ENCODE results near the gene IHH. TPM values are rescaled to one million over a fixed set of nuclear protein-coding genes. Genes with fewer than 3 reads are reported as not detected.

The IHH gene
- not detected in 2 replicates for total RNA-seq

- no peak for TF ChIP-seq CTCF (IDR thresholded peaks at IDR 0.05; ENCODE audit: insufficient read depth, low read length, severe bottlenecking)
- DNase-seq (ENCODE audit: low read depth) (no peak), FAIRE-seq (no peak)
- H3K36me3 ChIP-seq (ENCODE audit: control insufficient read depth, insufficient read depth, low read length): no peaks in the 10 kb centered on the region
- H3K4me3 ChIP-seq (ENCODE audit: low read depth, low read length): no peak within 1 kb of the TSS
- H3K27me3 ChIP-seq (ENCODE audit: control insufficient read depth, insufficient read depth, low read length): peaks cover 46% of the 10 kb centered on the region
Measured at GRCh38 chr2:219060821-219061791, at the start of gene IHH. TSS of gene IHH (minus strand) at chr2:219060921. CDS start at chr2:219060467, 454 bp downstream.

- Histone ChIP-seq H3K4me3 (ENCODE audit: low read depth, low read length) (no peak overlapping the region), H3K36me3 (ENCODE audit: control insufficient read depth, insufficient read depth, low read length) (no peaks in the 10 kb centered on the region), H3K27me3 (ENCODE audit: control insufficient read depth, insufficient read depth, low read length) (no peaks in the 10 kb centered on the region)
- TF ChIP-seq CTCF (IDR thresholded peaks at IDR 0.05; ENCODE audit: insufficient read depth, low read length, severe bottlenecking): no peak
- no peak for DNase-seq (ENCODE audit: low read depth)
- FAIRE-seq: no peak
Measured at GRCh38 chr2:219109471-219109870, 48.8 kb upstream of the IHH start.

- no peaks in the 10 kb centered on the region for H3K27me3 ChIP-seq (ENCODE audit: control insufficient read depth, insufficient read depth, low read length)
- no peak for TF ChIP-seq CTCF (IDR thresholded peaks at IDR 0.05; ENCODE audit: insufficient read depth, low read length, severe bottlenecking)
- no peak overlapping the region for H3K4me3 ChIP-seq (ENCODE audit: low read depth, low read length)
- DNase-seq (ENCODE audit: low read depth) (no peak), FAIRE-seq (no peak)
- H3K36me3 ChIP-seq (ENCODE audit: control insufficient read depth, insufficient read depth, low read length): no peaks in the 10 kb centered on the region
Measured at GRCh38 chr2:219107758-219108157, 47.0 kb upstream of the IHH start.

GRCh38 chr2:219106251-219106650, 45.5 kb upstream of the IHH start:
- no peak for FAIRE-seq

GRCh38 chr2:219104107-219105035, 43.6 kb upstream of the IHH start:
- peak; percentile 60 for FAIRE-seq
- Histone ChIP-seq H3K36me3 (ENCODE audit: control insufficient read depth, insufficient read depth, low read length) (no peaks in the 10 kb centered on the region), H3K4me3 (ENCODE audit: low read depth, low read length) (no peak overlapping the region), H3K27me3 (ENCODE audit: control insufficient read depth, insufficient read depth, low read length) (no peaks in the 10 kb centered on the region)
- peak; percentile 49 for DNase-seq (ENCODE audit: low read depth)
- peak; percentile 88 for TF ChIP-seq CTCF (IDR thresholded peaks at IDR 0.05; ENCODE audit: insufficient read depth, low read length, severe bottlenecking)

More at GRCh38 chr2:219106251-219106650, 45.5 kb upstream of the IHH start:
- no peaks in the 10 kb centered on the region for H3K27me3 ChIP-seq (ENCODE audit: control insufficient read depth, insufficient read depth, low read length)
- no peak for TF ChIP-seq CTCF (IDR thresholded peaks at IDR 0.05; ENCODE audit: insufficient read depth, low read length, severe bottlenecking)
- H3K36me3 ChIP-seq (ENCODE audit: control insufficient read depth, insufficient read depth, low read length): no peaks in the 10 kb centered on the region
- DNase-seq (ENCODE audit: low read depth): no peak
- H3K4me3 ChIP-seq (ENCODE audit: low read depth, low read length): no peak overlapping the region

Measured in bronchial epithelial cell (primary cell).